Esophagus squamous epithelium (tissue), 4 donors: ENCODE measurements around the gene TAX1BP3.

Experiments
- CTCF ChIP-seq, 6 experiments: fragments of 450-650 bp in 4 of 6; fragments of 200-600 bp in 2 of 6; sonication (generic) in 2 of 6; IDR thresholded peaks; one replicate each; pipeline ENCODE4 v1.5.1; 2016 to 2019; ENCODE audit warnings: antibody characterized with exemption in 6 of 6, mild to moderate bottlenecking in 4 of 6, moderate library complexity in 4 of 6
- POLR2A ChIP-seq, 4 donors: fragments of 450-650 bp; IDR thresholded peaks; one replicate each; pipeline ENCODE4 v1.6.1; 2017; ENCODE audit warnings: antibody characterized with exemption in 4 of 4, mild to moderate bottlenecking in 4 of 4, moderate library complexity in 3 of 4

GRCh38 chr17:3641014-3641413 lies 27.4 kb downstream of the TAX1BP3 start:
- TF ChIP-seq CTCF (IDR thresholded peaks at IDR 0.05) (no peak), POLR2A (IDR thresholded peaks at IDR 0.05) (no peak)
